HEK293T (cell line): ENCODE data around the gene KCNA4.

ENCODE experiments used
- CTCF ChIA-PET: fragments of 350-600 bp; formaldehyde crosslinking; extraction: SDS; loops from one replicate; lab custom pipeline; 2021; ENCODE audit warnings: antibody characterized with exemption, inconsistent platforms; lab: Yijun Ruan, JAX
- POLR2A ChIA-PET: fragments of 350-600 bp; formaldehyde crosslinking; extraction: SDS; loops from one replicate; lab custom pipeline; 2020; ENCODE audit warnings: antibody characterized with exemption, inconsistent platforms; lab: Yijun Ruan, JAX
- DNase-seq: peaks from one replicate; pipeline ENCODE4 v3.0.0; 2012; ENCODE audit warnings: mixed read lengths; ENCODE audit errors: extremely low spot score
- ARNT ChIP-seq: fragments of 450-650 bp; IDR thresholded peaks from 2 replicates; pipeline ENCODE4 v1.6.1; 2017; ENCODE audit warnings: mild to moderate bottlenecking
- BHLHE40 ChIP-seq: fragments of 450-650 bp; IDR thresholded peaks from 2 replicates; pipeline ENCODE4 v1.6.1; 2016; ENCODE audit warnings: mild to moderate bottlenecking, moderate library complexity, borderline replicate concordance
- CTBP1 ChIP-seq: fragments of 450-650 bp; IDR thresholded peaks from 2 replicates; pipeline ENCODE4 v1.6.1; 2016; ENCODE audit warnings: borderline replicate concordance
- ELF4 ChIP-seq: fragments of 450-650 bp; IDR thresholded peaks from 2 replicates; pipeline ENCODE4 v1.6.1; 2017; ENCODE audit warnings: antibody characterized with exemption
- FOXA1 ChIP-seq: fragments of 450-650 bp; IDR thresholded peaks from 2 replicates; pipeline ENCODE4 v1.6.1; 2016; ENCODE audit warnings: mild to moderate bottlenecking
- FOXK2 ChIP-seq: fragments of 450-650 bp; IDR thresholded peaks from 2 replicates; pipeline ENCODE4 v1.6.1; 2016; ENCODE audit warnings: mild to moderate bottlenecking
- FOXM1 ChIP-seq: fragments of 450-650 bp; IDR thresholded peaks from 2 replicates; pipeline ENCODE4 v1.6.1; 2017; ENCODE audit warnings: mild to moderate bottlenecking, borderline replicate concordance
- HDGF ChIP-seq: fragments of 450-650 bp; IDR thresholded peaks from 2 replicates; pipeline ENCODE4 v1.6.1; 2017; ENCODE audit warnings: antibody characterized with exemption, borderline replicate concordance
- L3MBTL2 ChIP-seq: fragments of 450-650 bp; conservative IDR thresholded peaks from 2 replicates; pipeline ENCODE4 v1.6.1; 2016; ENCODE audit warnings: mild to moderate bottlenecking
- LEF1 ChIP-seq: fragments of 450-650 bp; IDR thresholded peaks from 2 replicates; pipeline ENCODE4 v1.6.1; 2017; ENCODE audit warnings: mild to moderate bottlenecking, borderline replicate concordance
- NFRKB ChIP-seq: fragments of 450-650 bp; IDR thresholded peaks from 2 replicates; pipeline ENCODE4 v1.6.1; 2016; ENCODE audit warnings: mild to moderate bottlenecking, moderate library complexity
- PKNOX1 ChIP-seq: fragments of 450-650 bp; IDR thresholded peaks from 2 replicates; pipeline ENCODE4 v1.6.1; 2016
- SP1 ChIP-seq: fragments of 450-650 bp; IDR thresholded peaks from 2 replicates; pipeline ENCODE4 v1.6.1; 2017
- SUZ12 ChIP-seq: fragments of 450-650 bp; IDR thresholded peaks from 2 replicates; pipeline ENCODE4 v1.6.1; 2016; ENCODE audit warnings: mild to moderate bottlenecking
- TARDBP ChIP-seq: fragments of 450-650 bp; IDR thresholded peaks from 2 replicates; pipeline ENCODE4 v1.6.1; 2016
- ZNF384 ChIP-seq: fragments of 450-650 bp; IDR thresholded peaks from 2 replicates; pipeline ENCODE4 v1.6.1; 2016

KCNA4 gene

GRCh38 chr11:30016588-30017363 lies at the start of gene KCNA4:
Gene KCNA4 (minus strand): TSS chr11:30017030. CDS start chr11:30012678, 4,352 bp downstream.
- CTCF ChIA-PET = interaction anchor here (1.1 kb wide), 1 partner anchor 11 kb away, joined by 3 read pairs; no protein-coding TSS in a partner anchor
- peak; percentile 71 for DNase-seq
- POLR2A ChIA-PET = no interaction called here
- TF ChIP-seq FOXK2 (no peak), ELF4 (no peak), FOXA1 (no peak)

GRCh38 chr11:30062103-30062502 lies 45.3 kb upstream of the KCNA4 start:
- ChIA-PET CTCF (no interaction called here), POLR2A (no interaction called here)
- no peak for TF ChIP-seq HDGF
- TF ChIP-seq FOXK2 = no peak
- no peak for TF ChIP-seq NFRKB
- no peak for TF ChIP-seq ELF4
- no peak for TF ChIP-seq FOXA1
- no peak for TF ChIP-seq CTBP1
- TF ChIP-seq BHLHE40 = no peak
- TF ChIP-seq SUZ12 = no peak
- TF ChIP-seq SP1 = no peak
- no peak for TF ChIP-seq LEF1
- TF ChIP-seq ARNT = no peak
- TF ChIP-seq PKNOX1 = no peak
- no peak for DNase-seq

GRCh38 chr11:30059172-30059815 lies 42.5 kb upstream of the KCNA4 start:
- CTCF ChIA-PET = no interaction called here

GRCh38 chr11:30049214-30049613 lies 32.4 kb upstream of the KCNA4 start:
- DNase-seq = no peak
- POLR2A ChIA-PET = no interaction called here
- CTCF ChIA-PET = no interaction called here
- no peak for TF ChIP-seq LEF1
- TF ChIP-seq TARDBP = no peak
- TF ChIP-seq FOXM1 = no peak
- no peak for TF ChIP-seq BHLHE40
- no peak for TF ChIP-seq ELF4
- no peak for TF ChIP-seq ARNT
- TF ChIP-seq PKNOX1 = no peak
- no peak for TF ChIP-seq L3MBTL2
- no peak for TF ChIP-seq CTBP1
- no peak for TF ChIP-seq FOXA1
- TF ChIP-seq FOXK2 = no peak
- no peak for TF ChIP-seq HDGF
- TF ChIP-seq SUZ12 = no peak
- TF ChIP-seq ZNF384 = no peak

More at GRCh38 chr11:30059172-30059815, 42.5 kb upstream of the KCNA4 start:
- DNase-seq = no peak
- POLR2A ChIA-PET = no interaction called here
- no peak for TF ChIP-seq CTBP1
- no peak for TF ChIP-seq SP1
- TF ChIP-seq SUZ12 = no peak
- no peak for TF ChIP-seq LEF1
- no peak for TF ChIP-seq L3MBTL2
- no peak for TF ChIP-seq ARNT
- no peak for TF ChIP-seq FOXM1
- TF ChIP-seq PKNOX1 = no peak
- no peak for TF ChIP-seq BHLHE40
- no peak for TF ChIP-seq FOXA1
- no peak for TF ChIP-seq ELF4
- TF ChIP-seq ZNF384 = no peak
- no peak for TF ChIP-seq HDGF
- TF ChIP-seq TARDBP = no peak
- no peak for TF ChIP-seq FOXK2
- TF ChIP-seq NFRKB = no peak

- TF ChIP-seq SP1 (no peak), ELF4 (no peak), SUZ12 (no peak), FOXM1 (no peak), FOXA1 (no peak), TARDBP (no peak), LEF1 (no peak), FOXK2 (no peak), ARNT (no peak)
- ChIA-PET CTCF (interaction anchor here (0.6 kb wide), 1 partner anchor 16 kb away, joined by 4 read pairs; no protein-coding TSS in a partner anchor), POLR2A (no interaction called here)
- peak; percentile 49 for DNase-seq
Observed at GRCh38 chr11:30046578-30046945, 29.7 kb upstream of the KCNA4 start.

GRCh38 chr11:30045921-30046577 lies 29.2 kb upstream of the KCNA4 start:
- DNase-seq = no peak
- POLR2A ChIA-PET = no interaction called here
- CTCF ChIA-PET = interaction anchor here (0.6 kb wide), 1 partner anchor 15 kb away, joined by 4 read pairs; no protein-coding TSS in a partner anchor
- TF ChIP-seq L3MBTL2 (no peak), ZNF384 (no peak), FOXM1 (no peak)
